ENCODE measurements around the gene GPR12.

DNA sequence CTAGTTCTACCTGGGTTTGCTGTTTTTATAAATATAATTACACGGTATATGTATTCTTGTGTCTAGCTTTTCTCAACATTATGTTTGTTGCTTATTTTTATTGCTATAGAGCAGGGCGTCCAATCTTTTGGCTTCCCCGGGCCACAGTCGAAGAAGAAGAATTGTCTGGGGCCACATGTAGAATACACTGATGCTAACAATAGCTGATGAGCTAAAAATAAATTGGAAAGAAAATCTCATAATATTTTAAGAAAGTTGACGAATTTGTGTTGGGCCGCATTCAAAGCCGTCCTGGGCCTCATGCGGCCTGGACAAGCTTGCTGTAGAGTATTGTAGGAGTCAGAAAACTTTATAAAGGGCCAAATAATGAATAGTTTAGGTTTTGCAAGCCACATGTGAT is 33.9 kb downstream of the GPR12 start:
- TF ChIP-seq, protein P1, sequence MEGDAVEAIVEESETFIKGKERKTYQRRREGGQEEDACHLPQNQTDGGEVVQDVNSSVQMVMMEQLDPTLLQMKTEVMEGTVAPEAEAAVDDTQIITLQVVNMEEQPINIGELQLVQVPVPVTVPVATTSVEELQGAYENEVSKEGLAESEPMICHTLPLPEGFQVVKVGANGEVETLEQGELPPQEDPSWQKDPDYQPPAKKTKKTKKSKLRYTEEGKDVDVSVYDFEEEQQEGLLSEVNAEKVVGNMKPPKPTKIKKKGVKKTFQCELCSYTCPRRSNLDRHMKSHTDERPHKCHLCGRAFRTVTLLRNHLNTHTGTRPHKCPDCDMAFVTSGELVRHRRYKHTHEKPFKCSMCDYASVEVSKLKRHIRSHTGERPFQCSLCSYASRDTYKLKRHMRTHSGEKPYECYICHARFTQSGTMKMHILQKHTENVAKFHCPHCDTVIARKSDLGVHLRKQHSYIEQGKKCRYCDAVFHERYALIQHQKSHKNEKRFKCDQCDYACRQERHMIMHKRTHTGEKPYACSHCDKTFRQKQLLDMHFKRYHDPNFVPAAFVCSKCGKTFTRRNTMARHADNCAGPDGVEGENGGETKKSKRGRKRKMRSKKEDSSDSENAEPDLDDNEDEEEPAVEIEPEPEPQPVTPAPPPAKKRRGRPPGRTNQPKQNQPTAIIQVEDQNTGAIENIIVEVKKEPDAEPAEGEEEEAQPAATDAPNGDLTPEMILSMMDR (IDR thresholded peaks at IDR 0.05; ENCODE audit: poor library complexity, severe bottlenecking), result no peak
- no peak for TF ChIP-seq EP300 (conservative IDR thresholded peaks at IDR 0.05; ENCODE audit: poor library complexity, severe bottlenecking)
- TF ChIP-seq EZH2 (IDR thresholded peaks at IDR 0.05; ENCODE audit: borderline replicate concordance, insufficient read depth, low read length, poor library complexity, severe bottlenecking), result no peak
- TF ChIP-seq REST (IDR thresholded peaks at IDR 0.05; ENCODE audit: borderline replicate concordance), result no peak
- no peak for TF ChIP-seq POLR2AphosphoS5 (IDR thresholded peaks at IDR 0.05)
- no peak for TF ChIP-seq MXI1 (conservative IDR thresholded peaks at IDR 0.05; ENCODE audit: poor library complexity, severe bottlenecking)
- no peak for TF ChIP-seq SMC3 (conservative IDR thresholded peaks at IDR 0.05; ENCODE audit: poor library complexity)
